ENCODE results near the gene HOXC5.

The HOXC5 gene

DNA sequence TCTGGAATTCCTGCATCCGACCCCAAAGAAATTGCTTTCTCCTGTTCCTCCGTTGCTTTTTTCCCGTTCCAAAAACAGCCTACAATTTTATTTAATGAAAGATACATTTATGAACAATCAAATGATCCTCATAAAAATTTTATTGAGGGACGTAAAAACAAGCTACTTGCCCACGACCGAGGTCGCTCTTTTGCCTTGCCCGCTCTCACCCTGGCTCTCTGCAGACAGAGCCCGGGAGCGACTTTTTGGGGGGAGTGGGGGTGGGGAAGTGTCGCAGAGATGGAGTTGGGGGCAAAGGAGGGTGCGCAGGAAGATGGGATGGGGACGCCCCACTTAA lies 34.0 kb upstream of the HOXC5 start:
- no peaks in the 10 kb centered on the region for H3F3A ChIP-seq (ENCODE audit: insufficient read depth, low read length)
- no peaks in the 10 kb centered on the region for H3K9me2 ChIP-seq (replicated peaks; ENCODE audit: insufficient read depth, low read length)
- no peaks in the 10 kb centered on the region for H3K36me3 ChIP-seq (replicated peaks; ENCODE audit: insufficient read depth, low read length)
- H2AFZ ChIP-seq (ENCODE audit: low read length) = no peak overlapping the region
- TF ChIP-seq, protein P1, sequence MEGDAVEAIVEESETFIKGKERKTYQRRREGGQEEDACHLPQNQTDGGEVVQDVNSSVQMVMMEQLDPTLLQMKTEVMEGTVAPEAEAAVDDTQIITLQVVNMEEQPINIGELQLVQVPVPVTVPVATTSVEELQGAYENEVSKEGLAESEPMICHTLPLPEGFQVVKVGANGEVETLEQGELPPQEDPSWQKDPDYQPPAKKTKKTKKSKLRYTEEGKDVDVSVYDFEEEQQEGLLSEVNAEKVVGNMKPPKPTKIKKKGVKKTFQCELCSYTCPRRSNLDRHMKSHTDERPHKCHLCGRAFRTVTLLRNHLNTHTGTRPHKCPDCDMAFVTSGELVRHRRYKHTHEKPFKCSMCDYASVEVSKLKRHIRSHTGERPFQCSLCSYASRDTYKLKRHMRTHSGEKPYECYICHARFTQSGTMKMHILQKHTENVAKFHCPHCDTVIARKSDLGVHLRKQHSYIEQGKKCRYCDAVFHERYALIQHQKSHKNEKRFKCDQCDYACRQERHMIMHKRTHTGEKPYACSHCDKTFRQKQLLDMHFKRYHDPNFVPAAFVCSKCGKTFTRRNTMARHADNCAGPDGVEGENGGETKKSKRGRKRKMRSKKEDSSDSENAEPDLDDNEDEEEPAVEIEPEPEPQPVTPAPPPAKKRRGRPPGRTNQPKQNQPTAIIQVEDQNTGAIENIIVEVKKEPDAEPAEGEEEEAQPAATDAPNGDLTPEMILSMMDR (IDR thresholded peaks at IDR 0.05; ENCODE audit: low read length) = no peak
- TF ChIP-seq EZH2 (optimal IDR thresholded peaks at IDR 0.05; ENCODE audit: low read depth, low read length) (no peak), EZH2phosphoT487 (IDR thresholded peaks at IDR 0.05; ENCODE audit: low read length) (0 out of 2 replicates have a peak, but pooled peaks have one; percentile 63)
- H3K9me3 ChIP-seq (replicated peaks; ENCODE audit: insufficient read depth, low read length) = no peaks in the 10 kb centered on the region
- H4K20me1 ChIP-seq (ENCODE audit: insufficient read depth, low read length) = no peaks in the 10 kb centered on the region
- peaks cover 94% of the 10 kb centered on the region for H3K27me3 ChIP-seq (replicated peaks; ENCODE audit: insufficient read depth, low read length)
- no peaks in the 10 kb centered on the region for H3K79me2 ChIP-seq (ENCODE audit: low read length)
- no peak overlapping the region for H3K4me3 ChIP-seq (ENCODE audit: low read length)
- no peak overlapping the region for H3K9ac ChIP-seq (ENCODE audit: low read length)
- H3K4me2 ChIP-seq (ENCODE audit: low read depth, low read length) = no peak overlapping the region
- DNase-seq = no peak
- 0 out of 2 replicates have a peak, but pooled peaks cover 3% of the 10 kb centered on the region for H3K4me1 ChIP-seq (ENCODE audit: low read length)
- H3K27ac ChIP-seq (ENCODE audit: low read length) = no peak overlapping the region

GRCh38 chr12:53999559-54000115 lies 33.2 kb upstream of the HOXC5 start:
- Histone ChIP-seq H3K9me3 (replicated peaks; ENCODE audit: insufficient read depth, low read length) (no peaks in the 10 kb centered on the region), H3K4me3 (ENCODE audit: low read length) (peak overlapping the region; percentile 45), H4K20me1 (ENCODE audit: insufficient read depth, low read length) (no peaks in the 10 kb centered on the region), H3K9ac (ENCODE audit: low read length) (no peak overlapping the region), H3K27ac (ENCODE audit: low read length) (no peak overlapping the region), H3K4me2 (ENCODE audit: low read depth, low read length) (peak overlapping the region; percentile 59; the same call in 1 of the 2 replicates), H3K36me3 (replicated peaks; ENCODE audit: insufficient read depth, low read length) (no peaks in the 10 kb centered on the region), H3K9me2 (replicated peaks; ENCODE audit: insufficient read depth, low read length) (no peaks in the 10 kb centered on the region), H3K79me2 (ENCODE audit: low read length) (no peaks in the 10 kb centered on the region), H3K27me3 (replicated peaks; ENCODE audit: insufficient read depth, low read length) (peaks cover 94% of the 10 kb centered on the region), H2AFZ (ENCODE audit: low read length) (no peak overlapping the region; the same call in 1 of the 2 replicates), H3F3A (ENCODE audit: insufficient read depth, low read length) (no peaks in the 10 kb centered on the region), H3K4me1 (ENCODE audit: low read length) (0 out of 2 replicates have a peak, but pooled peaks cover 3% of the 10 kb centered on the region)
- no peak for TF ChIP-seq EZH2 (optimal IDR thresholded peaks at IDR 0.05; ENCODE audit: low read depth, low read length)
- no peak for TF ChIP-seq EZH2phosphoT487 (IDR thresholded peaks at IDR 0.05; ENCODE audit: low read length)
- no peak for DNase-seq

DNA sequence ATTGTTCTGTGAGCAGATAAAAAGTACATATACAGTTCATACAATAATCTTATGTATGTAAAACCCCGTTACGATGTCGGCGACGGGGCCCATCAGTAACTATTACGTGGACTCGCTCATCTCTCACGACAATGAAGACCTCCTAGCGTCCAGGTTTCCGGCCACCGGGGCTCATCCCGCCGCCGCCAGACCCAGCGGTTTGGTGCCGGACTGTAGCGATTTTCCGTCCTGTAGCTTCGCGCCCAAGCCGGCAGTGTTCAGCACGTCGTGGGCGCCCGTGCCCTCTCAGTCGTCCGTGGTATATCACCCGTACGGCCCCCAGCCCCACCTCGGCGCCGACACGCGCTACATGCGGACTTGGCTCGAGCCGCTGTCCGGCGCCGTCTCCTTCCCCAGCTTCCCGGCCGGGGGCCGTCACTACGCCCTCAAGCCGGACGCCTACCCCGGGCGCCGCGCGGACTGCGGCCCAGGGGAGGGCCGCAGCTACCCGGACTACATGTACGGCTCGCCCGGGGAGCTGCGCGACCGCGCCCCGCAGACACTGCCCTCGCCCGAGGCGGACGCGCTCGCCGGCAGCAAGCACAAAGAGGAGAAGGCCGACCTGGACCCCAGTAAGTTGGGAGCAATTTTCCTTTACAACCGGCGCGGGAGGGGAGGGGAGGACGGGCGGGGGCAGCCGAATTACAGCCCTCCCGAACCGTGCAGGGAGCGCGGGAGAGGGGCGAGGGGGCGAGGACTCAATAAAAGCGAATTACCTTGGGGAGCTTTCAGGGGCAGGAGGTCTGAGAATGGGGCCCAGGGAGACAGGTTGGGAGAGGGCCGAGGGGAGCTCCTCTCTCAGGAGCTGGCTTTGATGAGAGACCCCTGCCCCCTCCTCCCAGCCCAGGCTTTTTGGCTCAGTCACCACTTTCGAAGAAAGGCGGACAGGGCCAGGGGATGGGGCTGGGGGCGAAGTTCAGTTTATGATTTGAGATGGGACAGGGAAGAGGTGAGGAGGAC lies 32.4 kb upstream of the HOXC5 start, which contains the start of gene HOXC9:
Gene HOXC9 (plus strand): TSS at position 46 of the 999 bp plus-strand sequence. CDS start 28 bp downstream, at position 74.
- Histone ChIP-seq H4K20me1 (ENCODE audit: insufficient read depth, low read length) (no peaks in the 10 kb centered on the region), H3K79me2 (ENCODE audit: low read length) (no peaks in the 10 kb centered on the region), H3K9me2 (replicated peaks; ENCODE audit: insufficient read depth, low read length) (no peaks in the 10 kb centered on the region), H3K9ac (ENCODE audit: low read length) (no peak within 1 kb of the TSS), H2AFZ (ENCODE audit: low read length) (no peak within 1 kb of the TSS; the same call in 1 of the 2 replicates), H3K4me2 (ENCODE audit: low read depth, low read length) (peak within 1 kb of the TSS; percentile 59; the same call in 1 of the 2 replicates), H3K9me3 (replicated peaks; ENCODE audit: insufficient read depth, low read length) (no peaks in the 10 kb centered on the region), H3K36me3 (replicated peaks; ENCODE audit: insufficient read depth, low read length) (no peaks in the 10 kb centered on the region), H3K27ac (ENCODE audit: low read length) (no peak within 1 kb of the TSS), H3F3A (ENCODE audit: insufficient read depth, low read length) (no peaks in the 10 kb centered on the region), H3K4me3 (ENCODE audit: low read length) (peak within 1 kb of the TSS; percentile 45), H3K4me1 (ENCODE audit: low read length) (0 out of 2 replicates have a peak, but pooled peaks cover 3% of the 10 kb centered on the region), H3K27me3 (replicated peaks; ENCODE audit: insufficient read depth, low read length) (peaks cover 94% of the 10 kb centered on the region)
- TF ChIP-seq, protein P1 (IDR thresholded peaks at IDR 0.05; ENCODE audit: low read length) = no peak
- peak; percentile 77; the same call in 1 of the 2 replicates for TF ChIP-seq EZH2phosphoT487 (IDR thresholded peaks at IDR 0.05; ENCODE audit: low read length)
- DNase-seq = no peak
